Activated B cell treated with CpG ODN at 0.5 μM for 24 hours (primary cell): Measurements from ENCODE around the gene MACROD2. TPM values are rescaled to one million over a fixed set of nuclear protein-coding genes. Genes with fewer than 3 reads are reported as not detected.
"Not testable (repeated sequence)": the region's sequence is repeated elsewhere in the genome, so short reads cannot be mapped to it uniquely, and the experiment has no call there.

ENCODE experiments used
- ATAC-seq: fragments of 200-7000 bp; cut with Tn5 transposase; one replicate; pipeline ENCODE4 v1.10.0; 2021; ENCODE audit warnings: low read depth, mild to moderate bottlenecking, moderate library complexity
- CTCF ChIA-PET: fragments of 350-600 bp; sonication (Branson Sonifier 250); formaldehyde crosslinking; loops from one replicate; lab custom pipeline; 2021; ENCODE audit warnings: antibody characterized with exemption; lab: Charles Lee
- POLR2A ChIA-PET: fragments of 350-600 bp; sonication (Branson Sonifier 250); formaldehyde crosslinking; loops from one replicate; lab custom pipeline; 2021; ENCODE audit warnings: antibody characterized with exemption; lab: Charles Lee
- DNase-seq: peaks from one replicate; pipeline ENCODE4 v3.0.0; 2022
- H3K27ac Mint-ChIP-seq: one replicate; pipeline ENCODE4 v1.8.0; 2020; ENCODE audit warnings: mixed read lengths
- H3K27me3 Mint-ChIP-seq: one replicate; pipeline ENCODE4 v1.8.0; 2021; ENCODE audit warnings: mixed read lengths
- H3K36me3 Mint-ChIP-seq: one replicate; pipeline ENCODE4 v1.8.0; 2021; ENCODE audit warnings: low read depth, mixed read lengths
- H3K4me1 Mint-ChIP-seq: one replicate; pipeline ENCODE4 v1.8.0; 2021; ENCODE audit warnings: mixed read lengths
- H3K4me3 Mint-ChIP-seq: one replicate; pipeline ENCODE4 v1.8.0; 2020; ENCODE audit warnings: mild to moderate bottlenecking, mixed read lengths
- H3K9me3 Mint-ChIP-seq: one replicate; pipeline ENCODE4 v1.8.0; 2020; ENCODE audit warnings: mixed read lengths
- intact Hi-C: fragments of 100-400 bp; cut with micrococcal nuclease; formaldehyde crosslinking; loops from one replicate; pipeline ENCODE4 v1.15.1; 2024
- total RNA-seq: library from RNA; stranded (reverse); gene quantifications from 2 replicates; pipeline ENCODE4 v1.2.3, GENCODE V29; 2022
- TF ChIP-seq, protein P1 (sequence below): fragments of 200-600 bp; IDR thresholded peaks from one replicate; pipeline ENCODE4 v1.8.0; 2022; ENCODE audit warnings: antibody characterized with exemption, mild to moderate bottlenecking

Gene MACROD2
- total RNA-seq, 1 donor from 2014 or later: 55.1 TPM

GRCh38 chr20:14203657-14204056 is 208.3 kb downstream of the MACROD2 start:
- intact Hi-C loops: no loop called here
- DNase-seq (no peak), ATAC-seq (no peak)
- Mint-ChIP-seq H3K9me3 (peaks cover 3% of the 10 kb centered on the region), H3K27ac (no peak overlapping the region), H3K4me3 (no peak overlapping the region), H3K36me3 (no peaks in the 10 kb centered on the region), H3K4me1 (no peaks in the 10 kb centered on the region), H3K27me3 (no peaks in the 10 kb centered on the region)
- ChIA-PET CTCF (no interaction called here), POLR2A (no interaction called here)
- TF ChIP-seq, protein P1, sequence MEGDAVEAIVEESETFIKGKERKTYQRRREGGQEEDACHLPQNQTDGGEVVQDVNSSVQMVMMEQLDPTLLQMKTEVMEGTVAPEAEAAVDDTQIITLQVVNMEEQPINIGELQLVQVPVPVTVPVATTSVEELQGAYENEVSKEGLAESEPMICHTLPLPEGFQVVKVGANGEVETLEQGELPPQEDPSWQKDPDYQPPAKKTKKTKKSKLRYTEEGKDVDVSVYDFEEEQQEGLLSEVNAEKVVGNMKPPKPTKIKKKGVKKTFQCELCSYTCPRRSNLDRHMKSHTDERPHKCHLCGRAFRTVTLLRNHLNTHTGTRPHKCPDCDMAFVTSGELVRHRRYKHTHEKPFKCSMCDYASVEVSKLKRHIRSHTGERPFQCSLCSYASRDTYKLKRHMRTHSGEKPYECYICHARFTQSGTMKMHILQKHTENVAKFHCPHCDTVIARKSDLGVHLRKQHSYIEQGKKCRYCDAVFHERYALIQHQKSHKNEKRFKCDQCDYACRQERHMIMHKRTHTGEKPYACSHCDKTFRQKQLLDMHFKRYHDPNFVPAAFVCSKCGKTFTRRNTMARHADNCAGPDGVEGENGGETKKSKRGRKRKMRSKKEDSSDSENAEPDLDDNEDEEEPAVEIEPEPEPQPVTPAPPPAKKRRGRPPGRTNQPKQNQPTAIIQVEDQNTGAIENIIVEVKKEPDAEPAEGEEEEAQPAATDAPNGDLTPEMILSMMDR: no peak

DNA sequence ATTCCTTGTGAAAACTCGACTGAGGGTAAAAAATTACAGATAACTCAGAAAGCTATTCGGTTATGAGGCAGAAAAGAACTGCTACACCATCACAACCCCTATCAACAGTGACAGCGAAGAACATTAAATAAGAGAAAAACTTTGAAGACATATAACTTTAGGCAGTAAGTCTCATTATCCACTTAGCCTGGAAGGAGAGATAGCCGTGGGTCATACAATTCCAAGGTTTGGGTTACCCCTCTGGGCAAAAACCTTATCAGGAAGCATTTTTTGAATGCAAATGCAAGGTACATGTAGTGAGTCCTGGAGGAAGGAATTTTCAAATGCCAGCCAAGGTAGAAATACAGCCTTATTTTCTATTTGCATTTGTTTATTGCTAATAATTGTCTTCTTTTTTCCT is 212.3 kb downstream of the MACROD2 start:
- no peak for ATAC-seq
- Mint-ChIP-seq H3K4me1 (no peaks in the 10 kb centered on the region), H3K9me3 (peaks cover under 1% of the 10 kb centered on the region), H3K4me3 (no peak overlapping the region), H3K27me3 (no peaks in the 10 kb centered on the region), H3K36me3 (no peaks in the 10 kb centered on the region), H3K27ac (no peak overlapping the region)
- no peak for DNase-seq
- ChIA-PET CTCF (no interaction called here), POLR2A (no interaction called here)
- TF ChIP-seq, protein P1: no peak
- intact Hi-C loops: no loop called here

GRCh38 chr20:14208956-14209355 is 213.6 kb downstream of the MACROD2 start:
- ChIA-PET CTCF (no interaction called here), POLR2A (no interaction called here)
- Mint-ChIP-seq H3K27me3 (no peaks in the 10 kb centered on the region), H3K4me3 (no peak overlapping the region), H3K27ac (no peak overlapping the region), H3K9me3 (no peaks in the 10 kb centered on the region), H3K4me1 (no peaks in the 10 kb centered on the region), H3K36me3 (no peaks in the 10 kb centered on the region)
- ATAC-seq (no peak), DNase-seq (no peak)
- intact Hi-C loops: no loop called here
- TF ChIP-seq, protein P1: no peak

DNA sequence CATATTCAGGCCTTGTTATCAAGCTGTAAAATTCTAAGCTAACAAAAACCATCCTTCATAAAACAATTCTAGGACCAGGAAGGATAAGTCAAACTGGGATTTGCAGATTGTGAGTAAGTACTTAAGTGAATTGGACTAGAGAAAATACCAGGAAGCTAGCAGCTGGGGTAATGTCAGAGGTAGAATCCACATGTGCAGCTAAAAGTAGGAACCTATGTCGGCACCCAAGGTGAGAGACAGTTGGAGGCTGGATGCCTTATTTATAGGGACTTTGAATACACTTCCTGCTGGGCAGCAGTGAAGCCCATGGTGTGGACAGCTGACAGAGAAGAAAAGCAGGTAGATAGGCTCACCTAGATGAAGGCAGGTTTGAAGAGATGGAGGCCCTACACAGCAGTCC is 214.8 kb downstream of the MACROD2 start:
- intact Hi-C loops: no loop called here

GRCh38 chr20:14214046-14214445 is 218.7 kb downstream of the MACROD2 start:
- H3K9me3 Mint-ChIP-seq: no peaks in the 10 kb centered on the region
- CTCF ChIA-PET: no interaction called here
- TF ChIP-seq, protein P1: no peak
- intact Hi-C loops: no loop called here
- no peaks in the 10 kb centered on the region for H3K27me3 Mint-ChIP-seq
- H3K4me1 Mint-ChIP-seq: no peaks in the 10 kb centered on the region
- ATAC-seq (no peak), DNase-seq (no peak)
- POLR2A ChIA-PET: no interaction called here
- H3K4me3 Mint-ChIP-seq: no peak overlapping the region
- H3K27ac Mint-ChIP-seq: no peak overlapping the region
- H3K36me3 Mint-ChIP-seq: no peaks in the 10 kb centered on the region

More for the DNA sequence above, 214.8 kb downstream of the MACROD2 start:
- no peak overlapping the region for H3K27ac Mint-ChIP-seq
- ChIA-PET POLR2A (no interaction called here), CTCF (no interaction called here)
- TF ChIP-seq, protein P1: no peak
- H3K4me1 Mint-ChIP-seq: no peaks in the 10 kb centered on the region
- H3K4me3 Mint-ChIP-seq: no peak overlapping the region
- no peaks in the 10 kb centered on the region for H3K9me3 Mint-ChIP-seq
- no peaks in the 10 kb centered on the region for H3K36me3 Mint-ChIP-seq
- DNase-seq: no peak
- ATAC-seq: no peak
- no peaks in the 10 kb centered on the region for H3K27me3 Mint-ChIP-seq

DNA sequence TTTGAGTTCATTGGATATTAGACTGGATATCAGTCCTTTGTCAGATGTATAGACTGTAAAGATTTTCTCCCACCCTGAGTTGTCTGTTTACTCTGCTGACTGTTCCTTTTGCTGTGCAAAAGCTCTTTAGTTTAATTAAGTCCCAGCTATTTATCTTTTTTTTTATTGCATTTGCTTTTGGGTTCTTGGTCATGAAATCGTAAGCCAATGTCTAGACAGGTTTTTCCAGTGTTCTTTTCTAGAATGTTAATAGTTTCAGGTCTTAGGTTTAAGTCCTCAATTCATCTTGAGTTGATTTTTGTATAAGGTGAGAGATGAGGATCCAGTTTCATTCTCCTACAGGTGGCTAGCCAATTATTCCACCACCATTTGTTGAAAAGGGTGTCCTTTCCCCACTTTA is 220.6 kb downstream of the MACROD2 start:
- POLR2A ChIA-PET, H3K4me3 Mint-ChIP-seq, CTCF ChIA-PET: not testable (repeated sequence)

More for the DNA sequence above, 220.6 kb downstream of the MACROD2 start:
- H3K9me3 Mint-ChIP-seq, H3K4me1 Mint-ChIP-seq, H3K27me3 Mint-ChIP-seq, H3K27ac Mint-ChIP-seq, intact Hi-C loops, ATAC-seq, H3K36me3 Mint-ChIP-seq, DNase-seq: not testable (repeated sequence)
